Measurements from ENCODE around the gene EEF2K.
"Not testable (repeated sequence)": the region's sequence is repeated elsewhere in the genome, so short reads cannot be mapped to it uniquely, and the experiment has no call there.

EEF2K gene

GRCh38 chr16:22213801-22214200 lies 7.7 kb downstream of the EEF2K start:
- no peak for DNase-seq

GRCh38 chr16:22214402-22214801 lies 8.3 kb downstream of the EEF2K start:
- no peak for DNase-seq

- no peak for DNase-seq
Observed at GRCh38 chr16:22214889-22215288, 8.8 kb downstream of the EEF2K start.

- DNase-seq, result no peak
Observed at GRCh38 chr16:22216191-22216831, 10.2 kb downstream of the EEF2K start.

GRCh38 chr16:22216832-22217225 lies 10.8 kb downstream of the EEF2K start:
- DNase-seq, result not testable (repeated sequence)

GRCh38 chr16:22217890-22218730 lies 12.0 kb downstream of the EEF2K start:
- no peak for DNase-seq

GRCh38 chr16:22219389-22220068 lies 13.5 kb downstream of the EEF2K start:
- DNase-seq, result no peak

GRCh38 chr16:22220069-22220440 lies 14.0 kb downstream of the EEF2K start:
- no peak for DNase-seq

- DNase-seq, result no peak
Observed at GRCh38 chr16:22220714-22221113, 14.6 kb downstream of the EEF2K start.

- DNase-seq, result no peak
Observed at GRCh38 chr16:22222006-22222405, 15.9 kb downstream of the EEF2K start.

- DNase-seq, result no peak
Observed at GRCh38 chr16:22222998-22223397, 16.9 kb downstream of the EEF2K start.

- DNase-seq, result no peak
Observed at GRCh38 chr16:22225060-22225459, 19.0 kb downstream of the EEF2K start.

GRCh38 chr16:22229889-22230288 lies 23.8 kb downstream of the EEF2K start:
- no peak for DNase-seq

- peak; percentile 95 for DNase-seq
Observed at GRCh38 chr16:22232277-22233036, 26.4 kb downstream of the EEF2K start.

GRCh38 chr16:22233037-22233372 lies 26.9 kb downstream of the EEF2K start:
- no peak for DNase-seq

- no peak for DNase-seq
Observed at GRCh38 chr16:22235839-22236745, 30.0 kb downstream of the EEF2K start.

GRCh38 chr16:22239131-22239805 lies 33.2 kb downstream of the EEF2K start:
- peak; percentile 17 for DNase-seq

- no peak for DNase-seq
Observed at GRCh38 chr16:22240023-22240710, 34.1 kb downstream of the EEF2K start.

GRCh38 chr16:22250522-22250921 lies 44.4 kb downstream of the EEF2K start:
- no peak for DNase-seq

GRCh38 chr16:22252317-22252716 lies 46.2 kb downstream of the EEF2K start:
- no peak for DNase-seq

- DNase-seq, result no peak
Observed at GRCh38 chr16:22253272-22253671, 47.2 kb downstream of the EEF2K start.

All from DMS153 (cell line).